Parathyroid adenoma (tissue), 2 donors: ENCODE measurements around the gene EME1.

Experiments
- H2AFZ ChIP-seq: fragments of 300-600 bp; sonication (generic); one replicate; pipeline ENCODE4 v1.7.0; 2017; ENCODE audit warnings: antibody characterized with exemption, mild to moderate bottlenecking
- H3K27ac ChIP-seq: fragments of 300-600 bp; sonication (generic); one replicate; pipeline ENCODE4 v1.7.0; 2017
- H3K27me3 ChIP-seq: fragments of 300-600 bp; sonication (generic); one replicate; pipeline ENCODE4 v1.7.0; 2017; ENCODE audit warnings: low read length; ENCODE audit not compliant: control insufficient read depth, insufficient read depth
- H3K36me3 ChIP-seq: fragments of 300-600 bp; sonication (generic); one replicate; pipeline ENCODE4 v1.7.0; 2017; ENCODE audit warnings: low read length; ENCODE audit not compliant: control insufficient read depth, insufficient read depth
- H3K4me1 ChIP-seq: fragments of 300-600 bp; sonication (generic); one replicate; pipeline ENCODE4 v1.7.0; 2017; ENCODE audit warnings: control low read depth
- H3K4me2 ChIP-seq: fragments of 300-600 bp; sonication (generic); one replicate; pipeline ENCODE4 v1.7.0; 2017; ENCODE audit warnings: low read length
- H3K4me3 ChIP-seq: fragments of 300-600 bp; sonication (generic); one replicate; pipeline ENCODE4 v1.7.0; 2017; ENCODE audit warnings: low read depth, low read length
- H3K79me2 ChIP-seq: fragments of 300-600 bp; sonication (generic); one replicate; pipeline ENCODE4 v1.7.0; 2017; ENCODE audit warnings: control low read depth
- H3K9ac ChIP-seq: fragments of 300-600 bp; sonication (generic); one replicate; pipeline ENCODE4 v1.7.0; 2017; ENCODE audit warnings: mild to moderate bottlenecking
- H3K9me3 ChIP-seq: fragments of 300-600 bp; sonication (generic); one replicate; pipeline ENCODE4 v1.7.0; 2017; ENCODE audit warnings: low read length; ENCODE audit not compliant: control insufficient read depth
- CTCF ChIP-seq: fragments of 300-600 bp; sonication (generic); IDR thresholded peaks from one replicate; pipeline ENCODE4 v1.7.0; 2017; ENCODE audit warnings: antibody characterized with exemption, mild to moderate bottlenecking
- donor health status: primary hyperparathyroidism.

EME1 gene

DNA sequence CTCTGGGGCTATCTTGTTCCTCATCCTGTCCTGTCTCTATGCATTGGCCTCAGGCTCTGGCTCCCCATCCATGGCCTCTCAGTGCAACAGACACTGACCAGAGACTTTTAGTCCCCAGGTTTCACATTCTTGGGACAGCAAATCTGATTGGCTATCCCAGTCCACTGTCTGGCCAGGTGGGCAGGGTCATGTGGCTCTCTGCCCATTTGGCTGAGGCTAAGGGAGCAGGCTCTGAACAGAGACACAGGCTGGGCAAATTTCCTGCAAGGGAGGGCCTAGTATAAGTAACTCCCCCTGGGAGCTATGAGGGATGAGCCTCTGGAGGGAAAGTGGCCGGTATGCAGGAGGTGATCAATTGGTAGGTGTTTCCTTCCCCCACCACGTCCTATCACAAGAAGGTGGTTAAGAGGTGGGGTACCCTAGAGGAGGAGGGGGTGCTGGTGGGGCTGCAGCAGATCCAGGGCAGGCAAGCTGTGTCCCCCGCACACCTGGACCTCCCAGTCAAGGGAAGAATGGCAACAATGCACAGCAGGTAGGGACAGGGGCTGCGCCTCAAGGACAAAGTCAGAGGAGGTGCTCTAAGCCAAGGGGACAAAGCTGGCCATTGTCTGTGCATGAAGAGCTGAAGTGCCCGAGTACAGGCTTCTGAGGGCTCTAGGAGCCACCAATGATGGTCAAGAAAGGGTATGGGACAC, 13.9 kb upstream of the EME1 start:
- Histone ChIP-seq H3K4me3 (no peak overlapping the region), H3K79me2 (peaks cover 2% of the 10 kb centered on the region), H3K27me3 (no peaks in the 10 kb centered on the region), H3K4me1 (peaks cover 6% of the 10 kb centered on the region), H2AFZ (no peak overlapping the region), H3K9me3 (no peaks in the 10 kb centered on the region), H3K4me2 (no peak overlapping the region), H3K27ac (no peak overlapping the region), H3K36me3 (no peaks in the 10 kb centered on the region), H3K9ac (no peak overlapping the region)
- TF ChIP-seq CTCF: no peak

- H3K4me3 ChIP-seq: no peak overlapping the region
- peaks cover 6% of the 10 kb centered on the region for H3K4me1 ChIP-seq
- no peak overlapping the region for H3K4me2 ChIP-seq
- no peak overlapping the region for H2AFZ ChIP-seq
- no peaks in the 10 kb centered on the region for H3K36me3 ChIP-seq
- no peaks in the 10 kb centered on the region for H3K79me2 ChIP-seq
- H3K9ac ChIP-seq: no peak overlapping the region
- H3K27ac ChIP-seq: no peak overlapping the region
- H3K27me3 ChIP-seq: no peaks in the 10 kb centered on the region
- TF ChIP-seq CTCF: no peak
- no peaks in the 10 kb centered on the region for H3K9me3 ChIP-seq
Measured at GRCh38 chr17:50359998-50360461, 13.0 kb upstream of the EME1 start.

- Histone ChIP-seq H3K4me2 (no peak overlapping the region), H3K79me2 (no peaks in the 10 kb centered on the region), H3K9ac (no peak overlapping the region), H3K27me3 (no peaks in the 10 kb centered on the region), H3K4me3 (no peak overlapping the region), H3K9me3 (no peaks in the 10 kb centered on the region), H3K4me1 (peaks cover 6% of the 10 kb centered on the region), H2AFZ (no peak overlapping the region), H3K36me3 (no peaks in the 10 kb centered on the region), H3K27ac (no peak overlapping the region)
- no peak for TF ChIP-seq CTCF
Measured at GRCh38 chr17:50360486-50361115, 12.4 kb upstream of the EME1 start.

GRCh38 chr17:50361561-50362480, 11.2 kb upstream of the EME1 start:
- Histone ChIP-seq H3K36me3 (no peaks in the 10 kb centered on the region), H3K9ac (no peak overlapping the region)
- TF ChIP-seq CTCF: peak; percentile 74

More at GRCh38 chr17:50361561-50362480, 11.2 kb upstream of the EME1 start:
- H3K9me3 ChIP-seq: no peaks in the 10 kb centered on the region
- no peaks in the 10 kb centered on the region for H3K27me3 ChIP-seq
- no peak overlapping the region for H3K27ac ChIP-seq
- no peak overlapping the region for H2AFZ ChIP-seq
- peaks cover 6% of the 10 kb centered on the region for H3K4me1 ChIP-seq
- H3K4me3 ChIP-seq: no peak overlapping the region
- no peaks in the 10 kb centered on the region for H3K79me2 ChIP-seq
- H3K4me2 ChIP-seq: peak overlapping the region; percentile 37
